Left cardiac atrium (tissue), 4 donors: ENCODE results near the gene GPATCH8. TPM values are rescaled to one million over a fixed set of nuclear protein-coding genes. Genes with fewer than 3 reads are reported as not detected.

ENCODE experiments used
- ATAC-seq, 2 donors: fragments of 200-7000 bp; cut with Tn5 transposase; one replicate each; pipeline ENCODE4 v1.9.1; 2020; ENCODE audit warnings: mild to moderate bottlenecking in 2 of 2, moderate library complexity in 2 of 2
- DNase-seq: peaks from one replicate; pipeline ENCODE4 v3.0.0-alpha.2; 2020
- intact Hi-C, 2 donors: fragments of 100-400 bp; cut with DNase I; formaldehyde crosslinking; loops; one replicate each; pipeline versions ENCODE4 v1.14.1 to v1.15.1; 2022 to 2023
- total RNA-seq, 2 donors: library from RNA; stranded (reverse); fragmentation: NEBNext Ultra II Directional; extraction: Animal tissue kit (Norgen Biotek cat#: 25700); gene quantifications; one replicate each; pipeline ENCODE4 v1.2.1, GENCODE V29; 2021
- donor health status: DM: no; HTN: yes; CAD: no.
- donor health status: DM: no; HTN: yes; CAD: no; lungs with severe emphysema.
- donor health status: DM: yes; HTN: yes; CAD: no.
- donor health status: Dilated cardiomyopathy.

Gene GPATCH8
- total RNA-seq, 2 donors from 2014 or later = 20.8 to 28.9 TPM

- intact Hi-C loops = no loop called here
- ATAC-seq (no peak), DNase-seq (no peak)
Observed at GRCh38 chr17:44351961-44352827, 151.0 kb downstream of the GPATCH8 start.

GRCh38 chr17:44351464-44351863, 151.7 kb downstream of the GPATCH8 start:
- intact Hi-C loops = no loop called here
- ATAC-seq (no peak), DNase-seq (no peak)

- intact Hi-C loops = no loop called here
- DNase-seq = peak; percentile 77
- peak; percentile 45 to 48 for ATAC-seq
Observed at GRCh38 chr17:44350733-44351226, 152.4 kb downstream of the GPATCH8 start.

GRCh38 chr17:44349553-44350070, 153.6 kb downstream of the GPATCH8 start:
- no peak for DNase-seq
- intact Hi-C loops = no loop called here

GRCh38 chr17:44348988-44349364, 154.2 kb downstream of the GPATCH8 start:
- ATAC-seq (no peak), DNase-seq (no peak)
- intact Hi-C loops = no loop called here

More at GRCh38 chr17:44349553-44350070, 153.6 kb downstream of the GPATCH8 start:
- ATAC-seq = no peak

- ATAC-seq (no peak), DNase-seq (no peak)
- intact Hi-C loops = no loop called here
Observed at GRCh38 chr17:44348234-44348987, 154.8 kb downstream of the GPATCH8 start.

Other genes starting within 250 kb of the GPATCH8 start
- under 1 TPM in 1 of 2 donors, not detected in 1; 0.63 TPM for gene SLC4A1, start 235.3 kb downstream of the GPATCH8 start, total RNA-seq
- gene RUNDC3A, start 194.8 kb downstream of the GPATCH8 start, total RNA-seq = 1 to 10 TPM in 1 of 2 donors, under 1 TPM in 1; 0.85 to 1.0 TPM
- gene SLC25A39, start 178.6 kb downstream of the GPATCH8 start, total RNA-seq = 10 to 100 TPM; 60.9 to 62.5 TPM
- gene GRN, start 158.1 kb downstream of the GPATCH8 start, total RNA-seq = 100 to 1,000 TPM; 190 to 206 TPM
- 1 to 10 TPM; 1.2 to 2.4 TPM for gene FAM171A2, start 139.6 kb downstream of the GPATCH8 start, total RNA-seq
- 1 to 10 TPM; 2.4 to 2.7 TPM for gene ITGA2B, start 113.8 kb downstream of the GPATCH8 start, total RNA-seq
- 1 to 10 TPM; 3.0 to 4.3 TPM for gene FZD2, start 54.1 kb upstream of the GPATCH8 start, total RNA-seq
- under 1 TPM in 1 of 2 donors, not detected in 1; 0.10 TPM for gene MEIOC, start 153.1 kb upstream of the GPATCH8 start, total RNA-seq
- gene CCDC43, start 186.4 kb upstream of the GPATCH8 start, total RNA-seq = 10 to 100 TPM; 20.3 to 23.7 TPM
- gene DBF4B, start 205.3 kb upstream of the GPATCH8 start, total RNA-seq = 1 to 10 TPM; 3.6 to 5.6 TPM